ENCODE data around the gene RIN3.

GRCh38 chr14:92685784-92686355, 172.3 kb downstream of the RIN3 start:
- no peak for TF ChIP-seq CTCF (IDR thresholded peaks at IDR 0.05)
- no peak for TF ChIP-seq POLR2A (IDR thresholded peaks at IDR 0.05)

Data from Peyer's patch (tissue), 4 donors.